A549 (cell line): Measurements from ENCODE around the gene IFFO2. TPM values are rescaled to one million over a fixed set of nuclear protein-coding genes. Genes with fewer than 3 reads are reported as not detected.

ENCODE experiments used
- ATAC-seq, 2 experiments: fragments of 200-7000 bp in 1 of 2; fragments of >200 bp in 1 of 2; cut with Nextera tagmentation in 1 of 2; cut with Tn5 transposase in 1 of 2; 3 replicates each; pipeline versions ENCODE4 v1.8.0 to v1.9.1; 2018 to 2020; ENCODE audit warnings: mild to moderate bottlenecking in 1 of 2, moderate library complexity in 1 of 2
- CTCF ChIA-PET: fragments of 300-600 bp; sonication (Branson Sonifier 250); formaldehyde crosslinking; extraction: SDS; loops from one replicate; lab custom pipeline; 2021; ENCODE audit warnings: antibody characterized with exemption, inconsistent platforms; lab: Yijun Ruan, JAX
- POLR2A ChIA-PET: fragments of 350-600 bp; formaldehyde crosslinking; extraction: SDS; loops from one replicate; lab custom pipeline; 2021; ENCODE audit warnings: antibody characterized with exemption, inconsistent platforms; lab: Yijun Ruan, JAX
- DNase-seq, 2 experiments: peaks; one replicate each; pipeline versions ENCODE4 v3.0.0 to v3.0.0-alpha.2; 2011 to 2016; ENCODE audit warnings: low read depth in 1 of 2, low spot score in 1 of 2
- FAIRE-seq: peaks from 2 replicates; lab custom pipeline; 2011; peaks lifted over from hg19 to GRCh38; lab: Jason Lieb, UNC
- H3K27ac ChIP-seq, 2 experiments: fragments of >200 bp; sonication (Bioruptor Twin); formaldehyde crosslinking; 3 replicates each; pipeline ENCODE4 v1.5.1; 2016 to 2017
- H3K4me1 ChIP-seq: fragments of >200 bp; sonication (Bioruptor Twin); formaldehyde crosslinking; 3 replicates; pipeline ENCODE4 v1.6.1; 2016
- H3K4me2 ChIP-seq: fragments of >200 bp; sonication (Bioruptor Twin); formaldehyde crosslinking; 3 replicates; pipeline ENCODE4 v1.6.1; 2016
- H3K4me3 ChIP-seq: fragments of >200 bp; sonication (Bioruptor Twin); formaldehyde crosslinking; 3 replicates; pipeline ENCODE4 v1.5.1; 2016
- H3K9me3 ChIP-seq: fragments of >200 bp; sonication (Bioruptor Twin); formaldehyde crosslinking; 3 replicates; pipeline ENCODE4 v1.6.1; 2016
- BCL3 ChIP-seq: fragments of >200 bp; sonication (Bioruptor Twin); formaldehyde crosslinking; IDR thresholded peaks from 3 replicates; pipeline ENCODE4 v1.6.1; 2016
- CTCF ChIP-seq: fragments of >200 bp; sonication (Bioruptor Twin); formaldehyde crosslinking; IDR thresholded peaks from 3 replicates; pipeline ENCODE4 v1.5.1; 2016
- ELK1 ChIP-seq: fragments of 150-350 bp; IDR thresholded peaks from 2 replicates; pipeline ENCODE4 v1.6.1; 2014; ENCODE audit warnings: low read depth, mild to moderate bottlenecking, low read length
- FOSL2 ChIP-seq, 2 experiments: fragments of 450-650 bp in 1 of 2; fragments of >200 bp in 1 of 2; sonication (Bioruptor Twin) in 1 of 2; formaldehyde crosslinking; IDR thresholded peaks; 2 replicates each; pipeline versions ENCODE4 v1.5.0 to v1.6.1; 2016 to 2020; ENCODE audit warnings: mild to moderate bottlenecking in 1 of 2, moderate library complexity in 1 of 2
- HMGXB4 ChIP-seq: fragments of 250-450 bp; sonication (Bioruptor Pico); IDR thresholded peaks from 2 replicates; pipeline ENCODE4 v1.5.0; 2021; ENCODE audit warnings: mild to moderate bottlenecking, moderate library complexity, borderline replicate concordance
- HOXB5 ChIP-seq: fragments of 250-450 bp; sonication (Bioruptor Pico); IDR thresholded peaks from 2 replicates; pipeline ENCODE4 v1.5.0; 2020; ENCODE audit warnings: mild to moderate bottlenecking, moderate library complexity
- JUN ChIP-seq, 2 experiments: fragments of >200 bp; sonication (Bioruptor Twin); formaldehyde crosslinking; IDR thresholded peaks; 2 replicates in 1 of 2; 3 replicates in 1 of 2; pipeline ENCODE4 v1.6.1; 2016 to 2017
- KDM5A ChIP-seq: fragments of 200-600 bp; sonication (generic); IDR thresholded peaks from 2 replicates; pipeline ENCODE4 v1.6.1; 2016; ENCODE audit warnings: antibody characterized with exemption, mild to moderate bottlenecking
- MYC ChIP-seq: IDR thresholded peaks from 2 replicates; pipeline ENCODE4 v1.6.1; 2012; ENCODE audit warnings: mild to moderate bottlenecking, inconsistent platforms, low read length, improper control_type of control experiment, borderline replicate concordance
- RAD21 ChIP-seq, 2 experiments: fragments of >200 bp in 1 of 2; sonication (Bioruptor Twin) in 1 of 2; formaldehyde crosslinking in 1 of 2; IDR thresholded peaks in 1 of 2; conservative IDR thresholded peaks in 1 of 2; 2 replicates in 1 of 2; 3 replicates in 1 of 2; pipeline ENCODE4 v1.6.1; 2012 to 2018; ENCODE audit warnings: inconsistent platforms in 1 of 2
- SMC3 ChIP-seq: fragments of >200 bp; sonication (Bioruptor Twin); formaldehyde crosslinking; IDR thresholded peaks from 3 replicates; pipeline ENCODE4 v1.6.1; 2018; ENCODE audit warnings: inconsistent platforms
- USF2 ChIP-seq: fragments of 450-650 bp; IDR thresholded peaks from 2 replicates; pipeline ENCODE4 v1.6.1; 2014; ENCODE audit warnings: antibody characterized with exemption
- ZFP36 ChIP-seq: fragments of 450-650 bp; IDR thresholded peaks from 2 replicates; pipeline ENCODE4 v1.6.1; 2014; ENCODE audit warnings: borderline replicate concordance; ENCODE audit not compliant: partially characterized antibody
- WGBS: methylation state at CpG from one replicate; pipeline ENCODE4 v1.1.6; 2017; ENCODE audit errors: missing lambda C conversion rate; 5-methylcytosine and 5-hydroxymethylcytosine counted together
- polyA plus RNA-seq, 4 experiments: library from polyadenylated mRNA; depleted of rRNA in 3 of 4; stranded (reverse); fragments of >200 nt; fragmentation: RNase III in 1 of 4; extraction: RNeasy Plus Mini Kit Qiagen cat#74134 plus additional on column Dnase treatment in 1 of 4; gene quantifications; 2 replicates in 3 of 4; 3 replicates in 1 of 4; pipeline ENCODE4 v1.2.3, GENCODE V29; 2011 to 2017

Gene IFFO2
- polyA plus RNA-seq, 2 of the 4 experiments (the other 2 are of a cell fraction): 24.3 to 53.9 TPM

- Histone ChIP-seq H3K27ac (no peak overlapping the region; a peak in 1 of 6 replicates), H3K4me1 (peaks cover 9% of the 10 kb centered on the region; the same call in 2 of the 3 replicates), H3K4me3 (no peak overlapping the region)
- CTCF ChIA-PET: interaction anchor here (0.6 to 9.8 kb wide), 47 partner anchors 9 to 380 kb away, joined by 3 to 83 read pairs (median 4); partner anchors contain the start of gene ALDH4A1
- peak; percentile 10 to 48; a peak in 3 of 6 replicates for ATAC-seq
- no peak for FAIRE-seq
- no peak for TF ChIP-seq FOSL2 (IDR thresholded peaks at IDR 0.05)
- TF ChIP-seq FOSL2 (CRISPR knock-in tag; IDR thresholded peaks at IDR 0.05): no peak
- TF ChIP-seq CTCF: no peak
- no peak for TF ChIP-seq MYC
- TF ChIP-seq ZFP36: no peak
- TF ChIP-seq RAD21 (conservative IDR thresholded peaks at IDR 0.05 in 1 of 2, IDR thresholded peaks at IDR 0.05 in 1 of 2): 0 out of 5 replicates have a peak, but pooled peaks of 1 of the 2 experiments have one; percentile 5
- TF ChIP-seq, all 56 proteins: peak for 1
- no peak for DNase-seq
- no peaks in the 10 kb centered on the region for H3K9me3 ChIP-seq
- WGBS: 33% methylated on average over 4 of the region's 4 CpGs
- POLR2A ChIA-PET: no interaction called here
- no peak overlapping the region for H3K4me2 ChIP-seq
Observed at GRCh38 chr1:18884419-18884717, 72.1 kb downstream of the IFFO2 start.

- WGBS: 41% methylated on average over 9 of the region's 14 CpGs
- Histone ChIP-seq H3K4me3 (no peak overlapping the region), H3K4me1 (peaks cover 9% of the 10 kb centered on the region; the same call in 2 of the 3 replicates), H3K27ac (no peak overlapping the region; a peak in 1 of 6 replicates), H3K9me3 (no peaks in the 10 kb centered on the region)
- ChIA-PET CTCF (interaction anchor here (0.6 to 9.8 kb wide), 41 partner anchors 9 to 381 kb away, joined by 3 to 83 read pairs (median 4); partner anchors contain the start of gene ALDH4A1), POLR2A (no interaction called here)
- DNase-seq (peak; percentile 50 to 61), FAIRE-seq (no peak)
- peak; percentile 73 for TF ChIP-seq SMC3
- TF ChIP-seq JUN (IDR thresholded peaks at IDR 0.05): no peak
- peak; percentile 77 to 81 for TF ChIP-seq RAD21 (conservative IDR thresholded peaks at IDR 0.05 in 1 of 2, IDR thresholded peaks at IDR 0.05 in 1 of 2)
- peak; percentile 63 for TF ChIP-seq CTCF
- TF ChIP-seq, all 56 proteins: peak for 3
- no peak overlapping the region for H3K4me2 ChIP-seq
- peak; percentile 73 to 90 for ATAC-seq
Observed at GRCh38 chr1:18883636-18884418, 72.6 kb downstream of the IFFO2 start.

GRCh38 chr1:18883079-18883478, 73.4 kb downstream of the IFFO2 start:
- ChIA-PET POLR2A (no interaction called here), CTCF (interaction anchor here (0.7 to 9.8 kb wide), 16 partner anchors 8 to 285 kb away, joined by 3 to 83 read pairs (median 10); partner anchors contain the start of gene ALDH4A1)
- no peak for DNase-seq
- TF ChIP-seq ELK1 (no peak), HMGXB4 (no peak), HOXB5 (CRISPR knock-in tag) (no peak), KDM5A (no peak), USF2 (no peak), BCL3 (no peak)
- H3K4me3 ChIP-seq: no peak overlapping the region
- no peak for ATAC-seq
- H3K4me2 ChIP-seq: no peak overlapping the region
- FAIRE-seq: no peak
- no peak overlapping the region for H3K27ac ChIP-seq
- no peaks in the 10 kb centered on the region for H3K9me3 ChIP-seq
- H3K4me1 ChIP-seq: peaks cover 9% of the 10 kb centered on the region; the same call in 2 of the 3 replicates
- 90% methylated on average over 15 of the region's 23 CpGs for WGBS
